8988T (cell line): Measurements from ENCODE around the gene GFOD2.
A peak's percentile ranks its signal among the peaks of the same experiment; 100 is the strongest.

Source experiments
- DNase-seq: peaks from one replicate; pipeline ENCODE4 v3.0.0; 2011

The GFOD2 gene

GRCh38 chr16:67656344-67657016 lies 62.6 kb downstream of the GFOD2 start:
- no peak for DNase-seq

GRCh38 chr16:67655363-67655762 lies 63.8 kb downstream of the GFOD2 start:
- no peak for DNase-seq

DNA sequence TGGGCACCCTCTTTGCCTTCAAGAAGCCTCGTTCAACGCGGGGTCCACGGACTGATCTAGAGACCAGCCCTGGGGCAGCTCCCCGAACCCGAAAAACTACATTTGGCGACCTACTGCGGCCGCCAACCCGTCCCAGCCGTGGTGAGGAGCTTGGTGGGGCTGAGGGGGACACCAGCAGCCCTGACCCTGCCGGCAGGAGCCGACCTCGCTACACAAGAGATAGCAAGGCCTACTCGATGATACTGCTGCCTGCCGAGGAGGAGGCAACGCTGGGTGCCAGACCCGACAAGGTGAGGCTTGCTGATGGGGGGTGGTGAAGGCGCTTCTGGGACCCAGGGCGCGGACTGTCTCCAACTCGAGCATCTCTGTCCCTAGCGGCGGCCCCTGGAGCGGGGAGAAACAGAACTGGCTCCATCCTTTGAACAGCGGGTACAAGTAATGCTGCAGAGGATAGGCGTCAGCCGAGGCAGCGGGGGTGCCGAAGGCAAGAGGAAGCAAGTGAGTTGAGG lies 64.7 kb downstream of the GFOD2 start:
- DNase-seq = no peak

GRCh38 chr16:67653789-67654402 lies 65.2 kb downstream of the GFOD2 start:
- peak; percentile 83 for DNase-seq

DNA sequence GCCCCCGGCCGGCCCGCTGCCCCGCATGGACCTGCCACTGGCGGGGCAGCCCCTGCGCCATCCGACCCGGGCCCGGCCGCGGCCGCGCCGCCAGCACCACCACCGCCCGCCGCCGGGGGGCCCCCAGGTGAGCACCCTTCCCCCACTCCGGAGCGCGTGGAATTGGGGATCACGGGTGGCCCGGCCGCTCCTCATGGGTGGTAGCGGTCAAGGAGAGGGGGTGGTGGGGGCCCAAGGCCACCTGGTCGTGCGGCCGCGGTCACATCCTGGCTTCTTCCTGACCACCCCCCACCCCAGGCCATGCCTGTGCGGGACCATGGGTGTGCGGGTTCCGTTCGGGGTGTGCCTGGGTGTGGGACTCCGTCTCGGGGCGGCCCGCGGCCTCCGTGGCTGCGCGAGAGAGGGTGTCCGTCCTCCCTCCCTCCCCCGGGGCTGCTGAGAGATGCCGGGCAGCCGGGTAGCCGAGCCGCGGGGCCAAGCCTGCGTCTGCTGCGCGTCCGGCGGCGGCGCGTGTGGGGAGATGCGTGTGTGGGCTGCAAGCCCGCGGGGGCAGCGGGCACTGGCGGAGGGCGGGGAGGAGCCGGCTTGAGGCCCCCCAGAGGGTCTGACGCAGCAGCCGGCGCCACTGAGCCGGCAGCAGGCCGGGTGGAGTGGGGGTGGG lies 65.9 kb downstream of the GFOD2 start:
- peak; percentile 84 for DNase-seq

GRCh38 chr16:67652578-67653127 lies 66.5 kb downstream of the GFOD2 start:
- peak; percentile 100 for DNase-seq

DNA sequence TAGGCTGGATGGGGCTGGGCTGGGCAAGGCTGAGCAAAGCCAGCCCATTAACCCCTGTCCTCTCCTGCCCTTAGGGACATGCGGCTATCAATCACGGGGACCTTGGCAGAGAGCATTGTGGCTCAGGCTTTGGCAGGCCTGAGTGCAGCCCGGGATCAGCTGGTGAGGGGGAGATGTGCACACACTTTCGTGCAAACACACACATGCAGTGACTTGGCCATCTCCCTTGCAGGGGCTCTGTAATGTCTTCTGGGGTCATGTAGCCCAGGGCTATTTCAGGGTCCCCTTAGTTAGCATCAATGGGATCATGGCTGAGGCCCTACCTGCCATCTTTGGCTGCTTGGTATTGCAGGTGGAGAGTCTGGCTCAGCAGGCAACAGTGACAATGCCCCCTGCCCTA lies 67.3 kb downstream of the GFOD2 start:
- peak; percentile 63 for DNase-seq

- peak; percentile 45 for DNase-seq
Observed at GRCh38 chr16:67651039-67651438, 68.1 kb downstream of the GFOD2 start.

GRCh38 chr16:67650023-67650422 lies 69.1 kb downstream of the GFOD2 start:
- peak; percentile 51 for DNase-seq

DNA sequence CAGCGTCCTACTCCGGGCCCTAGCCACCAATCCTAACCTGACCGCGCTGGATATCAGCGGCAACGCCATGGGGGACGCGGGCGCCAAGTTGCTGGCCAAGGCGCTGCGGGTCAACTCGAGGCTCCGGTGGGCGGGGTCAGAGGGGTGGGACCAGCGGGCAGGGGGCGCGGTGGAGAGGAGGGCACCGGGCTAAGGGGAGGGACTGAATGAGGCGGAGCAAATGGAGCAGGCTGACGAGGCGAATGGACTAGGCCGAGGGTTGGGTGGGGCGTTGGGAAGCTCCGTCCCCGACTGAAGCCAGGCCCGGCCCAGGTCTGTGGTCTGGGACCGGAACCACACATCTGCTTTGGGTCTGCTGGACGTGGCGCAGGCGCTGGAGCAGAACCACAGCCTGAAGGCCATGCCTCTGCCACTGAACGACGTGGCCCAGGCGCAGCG lies 69.6 kb downstream of the GFOD2 start:
- peak; percentile 70 for DNase-seq

- peak; percentile 62 for DNase-seq
Observed at GRCh38 chr16:67648764-67649407, 70.2 kb downstream of the GFOD2 start.

DNA sequence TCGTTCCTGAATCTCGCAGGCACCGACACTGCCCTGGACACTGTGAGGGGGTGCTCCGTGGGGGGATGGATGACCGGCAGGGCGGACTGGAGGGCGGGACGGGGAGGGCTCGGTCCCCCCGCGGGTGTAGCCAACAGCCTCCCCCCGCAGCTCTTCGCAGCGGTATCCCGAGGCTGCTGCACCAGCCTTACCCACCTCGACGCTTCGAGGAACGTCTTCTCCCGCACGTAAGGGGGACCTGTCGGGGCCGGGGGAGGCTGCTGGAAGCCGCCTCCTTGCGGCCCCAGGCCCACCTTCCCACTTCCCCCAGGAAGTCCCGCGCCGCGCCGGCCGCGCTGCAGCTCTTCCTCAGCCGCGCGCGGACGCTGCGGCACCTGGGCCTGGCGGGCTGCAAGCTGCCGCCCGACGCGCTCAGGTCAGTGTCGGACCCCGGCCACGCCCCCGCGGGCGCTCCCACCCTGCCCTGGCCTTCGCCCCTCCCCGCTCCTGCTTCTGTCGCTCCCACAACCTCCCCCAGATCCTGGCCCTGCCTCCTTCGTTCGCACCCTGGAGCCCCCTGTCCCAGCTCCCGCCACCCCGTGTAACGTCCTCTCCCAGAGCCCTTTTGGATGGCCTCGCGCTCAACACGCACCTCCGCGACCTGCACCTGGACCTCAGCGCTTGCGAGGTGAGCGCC lies 70.9 kb downstream of the GFOD2 start:
- peak; percentile 58 for DNase-seq

DNA sequence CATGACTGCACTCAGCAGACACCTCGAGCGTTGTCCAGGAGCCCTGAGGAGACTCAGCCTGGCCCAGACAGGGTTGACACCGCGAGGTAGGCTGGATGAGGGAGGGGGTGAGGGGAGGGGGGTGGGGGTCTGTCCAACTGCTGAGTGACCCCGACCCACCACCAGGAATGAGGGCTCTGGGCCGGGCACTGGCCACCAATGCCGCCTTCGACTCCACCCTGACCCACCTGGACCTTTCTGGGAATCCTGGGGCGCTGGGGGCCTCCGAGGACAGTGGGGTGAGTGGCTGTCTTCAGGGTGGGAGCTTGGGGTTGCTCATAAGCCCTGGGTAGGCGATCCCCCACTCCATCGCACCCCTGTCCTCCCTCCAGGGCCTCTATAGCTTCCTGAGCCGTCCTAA lies 71.4 kb downstream of the GFOD2 start:
- DNase-seq = no peak

DNA sequence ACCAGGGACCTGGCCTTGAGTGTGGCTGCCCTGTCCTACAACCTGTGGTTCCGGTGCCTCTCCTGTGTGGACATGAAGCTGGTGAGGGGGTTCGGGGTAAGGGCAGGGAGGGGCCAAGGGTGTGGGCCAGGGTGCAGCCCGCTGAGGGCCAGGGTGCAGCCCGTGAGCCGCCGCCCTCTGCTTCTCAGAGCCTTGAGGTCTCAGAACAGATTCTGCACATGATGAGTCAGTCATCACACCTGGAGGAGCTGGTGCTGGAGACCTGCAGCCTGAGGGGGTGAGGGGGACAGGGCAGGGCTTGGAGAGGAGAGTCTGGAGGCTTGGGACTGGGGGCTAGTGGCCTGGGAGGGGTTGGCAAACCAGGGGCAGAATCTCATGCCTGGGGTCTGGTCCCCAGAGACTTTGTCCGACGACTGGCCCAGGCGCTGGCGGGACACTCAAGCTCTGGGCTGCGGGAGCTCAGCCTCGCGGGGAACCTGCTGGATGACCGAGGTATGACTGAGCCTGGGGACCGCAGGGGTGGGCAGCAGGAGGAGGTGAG lies 71.9 kb downstream of the GFOD2 start:
- peak; percentile 86 for DNase-seq

- peak; percentile 51 for DNase-seq
Observed at GRCh38 chr16:67645397-67646121, 73.6 kb downstream of the GFOD2 start.

GRCh38 chr16:67644038-67644437 lies 75.1 kb downstream of the GFOD2 start:
- no peak for DNase-seq

GRCh38 chr16:67641779-67642708 lies 77.1 kb downstream of the GFOD2 start:
- peak; percentile 42 for DNase-seq

GRCh38 chr16:67637625-67638024 lies 81.5 kb downstream of the GFOD2 start:
- no peak for DNase-seq

GRCh38 chr16:67636713-67637112 lies 82.4 kb downstream of the GFOD2 start:
- DNase-seq = no peak

GRCh38 chr16:67632415-67633172 lies 86.5 kb downstream of the GFOD2 start:
- DNase-seq = no peak
